ENCODE results near the gene PAIP2. TPM values are rescaled to one million over a fixed set of nuclear protein-coding genes. Genes with fewer than 3 reads are reported as not detected.

The PAIP2 gene
- total RNA-seq, 1 donor, result 47.8 TPM

- TF ChIP-seq CTCF (IDR thresholded peaks at IDR 0.05; ENCODE audit: extremely low read depth, low read depth, low read length), result no peak
- Histone ChIP-seq H3K27me3 (ENCODE audit: insufficient read depth, low read length) (no peaks in the 10 kb centered on the region), H2AFZ (ENCODE audit: low read length) (no peak overlapping the region), H3K27ac (ENCODE audit: low read depth, low read length) (peak overlapping the region; percentile 64), H3K4me1 (ENCODE audit: insufficient read depth, low read length) (peaks cover 41% of the 10 kb centered on the region), H3K4me3 (ENCODE audit: insufficient read depth, low read length) (no peak overlapping the region), H4K20me1 (ENCODE audit: insufficient read depth, low read length) (peaks cover 5% of the 10 kb centered on the region), H3K36me3 (ENCODE audit: insufficient read depth, low read length) (peaks cover 41% of the 10 kb centered on the region), H3K4me2 (ENCODE audit: insufficient read depth, low read length) (peak overlapping the region; percentile 18), H3K79me2 (ENCODE audit: insufficient read depth, low read length) (peaks cover 10% of the 10 kb centered on the region), H3K9me3 (ENCODE audit: low read depth, low read length) (no peaks in the 10 kb centered on the region)
- DNase-seq (ENCODE audit: insufficient read length, low spot score, missing footprints), result peak; percentile 72
These were observed 27.5 kb downstream of the PAIP2 start for GRCh38 chr5:139369181-139369580.

DNA sequence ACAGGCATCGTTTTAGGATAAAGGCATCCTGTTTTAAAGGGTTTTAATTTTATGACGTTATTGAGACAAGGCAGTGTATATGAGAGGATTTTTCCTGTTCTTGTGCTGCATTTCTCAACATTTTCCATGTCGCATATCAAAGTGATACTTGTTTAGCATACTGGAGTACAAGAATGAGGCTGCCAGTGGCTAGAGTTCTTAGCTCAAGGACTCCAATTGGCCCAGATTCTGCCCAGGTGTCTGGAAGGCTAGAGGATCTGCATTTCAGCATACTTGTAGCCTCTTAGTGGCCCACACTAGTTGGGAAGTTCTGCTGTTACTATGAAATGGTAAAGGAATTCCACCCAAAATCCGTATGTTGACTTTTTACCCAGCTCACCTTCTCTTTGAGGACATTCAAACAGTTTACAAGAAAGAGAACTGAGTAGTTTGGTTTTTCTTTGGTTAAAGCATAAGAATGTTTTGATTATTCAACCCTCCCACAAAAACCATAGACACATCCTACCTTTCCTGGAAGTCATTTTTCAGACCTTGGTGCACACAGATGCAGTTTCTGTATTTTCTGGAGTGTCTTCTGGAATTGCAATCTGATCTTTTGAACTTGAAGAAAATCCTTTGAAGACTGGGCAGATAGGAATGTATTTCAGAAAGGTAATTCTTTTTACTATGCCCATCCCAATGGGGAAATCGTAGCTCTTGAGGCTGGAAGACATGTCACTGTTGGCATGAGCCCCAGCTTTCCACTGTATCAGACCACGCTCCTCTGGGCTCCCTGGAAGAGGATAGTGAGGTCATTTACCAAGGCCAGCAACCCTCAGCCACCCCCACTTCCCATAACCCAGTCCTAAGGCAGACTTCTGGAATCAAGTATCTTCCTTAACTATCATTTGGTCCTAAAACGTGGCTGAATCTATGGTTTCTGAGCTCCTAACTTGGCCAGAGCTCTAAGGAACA, 30.1 kb downstream of the PAIP2 start:
- no peak overlapping the region for H3K4me2 ChIP-seq (ENCODE audit: insufficient read depth, low read length)
- peaks cover 41% of the 10 kb centered on the region for H3K4me1 ChIP-seq (ENCODE audit: insufficient read depth, low read length)
- peaks cover 22% of the 10 kb centered on the region for H3K36me3 ChIP-seq (ENCODE audit: insufficient read depth, low read length)
- H3K9me3 ChIP-seq (ENCODE audit: low read depth, low read length), result no peaks in the 10 kb centered on the region
- peaks cover 5% of the 10 kb centered on the region for H3K79me2 ChIP-seq (ENCODE audit: insufficient read depth, low read length)
- H2AFZ ChIP-seq (ENCODE audit: low read length), result no peak overlapping the region
- no peak for TF ChIP-seq CTCF (IDR thresholded peaks at IDR 0.05; ENCODE audit: extremely low read depth, low read depth, low read length)
- no peak overlapping the region for H3K4me3 ChIP-seq (ENCODE audit: insufficient read depth, low read length)
- peaks cover 5% of the 10 kb centered on the region for H4K20me1 ChIP-seq (ENCODE audit: insufficient read depth, low read length)
- peak; percentile 81 for DNase-seq (ENCODE audit: insufficient read length, low spot score, missing footprints)
- peak overlapping the region; percentile 50 for H3K27ac ChIP-seq (ENCODE audit: low read depth, low read length)
- no peaks in the 10 kb centered on the region for H3K27me3 ChIP-seq (ENCODE audit: insufficient read depth, low read length)

GRCh38 chr5:139374909-139375308, 33.3 kb downstream of the PAIP2 start:
- DNase-seq (ENCODE audit: insufficient read length, low spot score, missing footprints), result no peak
- no peaks in the 10 kb centered on the region for H3K9me3 ChIP-seq (ENCODE audit: low read depth, low read length)
- H3K27ac ChIP-seq (ENCODE audit: low read depth, low read length), result no peak overlapping the region
- peaks cover 5% of the 10 kb centered on the region for H4K20me1 ChIP-seq (ENCODE audit: insufficient read depth, low read length)
- no peak for TF ChIP-seq CTCF (IDR thresholded peaks at IDR 0.05; ENCODE audit: extremely low read depth, low read depth, low read length)
- H3K79me2 ChIP-seq (ENCODE audit: insufficient read depth, low read length), result peaks cover 1% of the 10 kb centered on the region
- no peak overlapping the region for H3K4me2 ChIP-seq (ENCODE audit: insufficient read depth, low read length)
- peaks cover 24% of the 10 kb centered on the region for H3K4me1 ChIP-seq (ENCODE audit: insufficient read depth, low read length)
- no peak overlapping the region for H3K4me3 ChIP-seq (ENCODE audit: insufficient read depth, low read length)
- no peak overlapping the region for H2AFZ ChIP-seq (ENCODE audit: low read length)
- H3K27me3 ChIP-seq (ENCODE audit: insufficient read depth, low read length), result no peaks in the 10 kb centered on the region
- H3K36me3 ChIP-seq (ENCODE audit: insufficient read depth, low read length), result peaks cover 8% of the 10 kb centered on the region

- Histone ChIP-seq H2AFZ (ENCODE audit: low read length) (no peak overlapping the region), H4K20me1 (ENCODE audit: insufficient read depth, low read length) (peaks cover 5% of the 10 kb centered on the region), H3K36me3 (ENCODE audit: insufficient read depth, low read length) (peaks cover 1% of the 10 kb centered on the region), H3K27ac (ENCODE audit: low read depth, low read length) (no peak overlapping the region), H3K27me3 (ENCODE audit: insufficient read depth, low read length) (no peaks in the 10 kb centered on the region), H3K9me3 (ENCODE audit: low read depth, low read length) (no peaks in the 10 kb centered on the region), H3K4me1 (ENCODE audit: insufficient read depth, low read length) (peaks cover 22% of the 10 kb centered on the region), H3K4me3 (ENCODE audit: insufficient read depth, low read length) (no peak overlapping the region), H3K4me2 (ENCODE audit: insufficient read depth, low read length) (no peak overlapping the region), H3K79me2 (ENCODE audit: insufficient read depth, low read length) (no peaks in the 10 kb centered on the region)
- DNase-seq (ENCODE audit: insufficient read length, low spot score, missing footprints), result peak; percentile 46
- no peak for TF ChIP-seq CTCF (IDR thresholded peaks at IDR 0.05; ENCODE audit: extremely low read depth, low read depth, low read length)
These were observed 34.7 kb downstream of the PAIP2 start for GRCh38 chr5:139376364-139376763.
